AG09319 (cell line): ENCODE results near the gene C11orf24.
"Not testable (repeated sequence)": the region's sequence is repeated elsewhere in the genome, so short reads cannot be mapped to it uniquely, and the experiment has no call there.

Experiments
- DNase-seq: peaks from one replicate; pipeline ENCODE4 v3.0.0-alpha.2; 2010; ENCODE audit warnings: low read depth; ENCODE audit errors: extremely low read depth
- TF ChIP-seq, protein P1 (sequence below): IDR thresholded peaks from 2 replicates; pipeline ENCODE4 v1.5.1; 2011; ENCODE audit warnings: low read depth, mild to moderate bottlenecking, inconsistent platforms, low read length, moderate library complexity

C11orf24 gene

DNA sequence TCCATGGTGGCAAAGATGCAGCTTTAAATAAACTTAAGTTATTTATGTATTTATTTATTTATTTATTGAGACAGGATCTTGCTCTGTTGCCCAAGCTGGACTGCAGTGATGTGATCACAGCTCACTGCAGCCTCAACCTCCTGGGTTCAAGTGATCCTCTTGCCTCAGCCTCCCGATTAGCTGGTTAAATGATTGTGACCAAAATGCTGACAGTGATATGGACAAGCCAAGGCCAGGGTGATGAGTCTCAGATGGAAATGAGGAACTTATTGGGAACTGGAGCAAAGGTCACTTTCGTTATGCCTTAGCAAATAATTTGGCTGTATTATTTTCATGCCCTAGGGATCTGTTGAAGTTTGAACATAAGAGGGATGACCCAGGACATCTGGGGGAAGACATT, 31.3 kb upstream of the C11orf24 start:
- DNase-seq, result no peak

DNA sequence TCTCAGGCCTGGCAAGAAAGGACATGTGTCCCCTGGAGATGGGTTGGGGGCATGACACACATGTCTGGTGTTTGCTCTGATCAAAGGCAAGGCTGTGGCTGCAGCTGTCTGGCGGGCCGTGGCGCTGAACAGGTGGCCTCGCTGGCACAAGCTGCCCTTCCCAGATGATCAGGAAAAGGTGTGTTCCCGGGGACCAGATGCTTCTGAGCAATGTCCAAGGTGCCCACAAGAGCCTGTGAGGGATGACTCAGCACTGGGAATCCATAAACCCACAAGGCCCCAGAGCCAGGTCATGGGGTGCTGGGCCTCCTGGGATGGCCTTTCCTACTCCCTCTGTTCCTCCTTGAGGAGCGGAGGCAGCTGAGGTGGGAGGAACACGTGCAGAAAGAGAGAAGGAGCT, 30.9 kb upstream of the C11orf24 start:
- DNase-seq, result no peak
- TF ChIP-seq, protein P1, sequence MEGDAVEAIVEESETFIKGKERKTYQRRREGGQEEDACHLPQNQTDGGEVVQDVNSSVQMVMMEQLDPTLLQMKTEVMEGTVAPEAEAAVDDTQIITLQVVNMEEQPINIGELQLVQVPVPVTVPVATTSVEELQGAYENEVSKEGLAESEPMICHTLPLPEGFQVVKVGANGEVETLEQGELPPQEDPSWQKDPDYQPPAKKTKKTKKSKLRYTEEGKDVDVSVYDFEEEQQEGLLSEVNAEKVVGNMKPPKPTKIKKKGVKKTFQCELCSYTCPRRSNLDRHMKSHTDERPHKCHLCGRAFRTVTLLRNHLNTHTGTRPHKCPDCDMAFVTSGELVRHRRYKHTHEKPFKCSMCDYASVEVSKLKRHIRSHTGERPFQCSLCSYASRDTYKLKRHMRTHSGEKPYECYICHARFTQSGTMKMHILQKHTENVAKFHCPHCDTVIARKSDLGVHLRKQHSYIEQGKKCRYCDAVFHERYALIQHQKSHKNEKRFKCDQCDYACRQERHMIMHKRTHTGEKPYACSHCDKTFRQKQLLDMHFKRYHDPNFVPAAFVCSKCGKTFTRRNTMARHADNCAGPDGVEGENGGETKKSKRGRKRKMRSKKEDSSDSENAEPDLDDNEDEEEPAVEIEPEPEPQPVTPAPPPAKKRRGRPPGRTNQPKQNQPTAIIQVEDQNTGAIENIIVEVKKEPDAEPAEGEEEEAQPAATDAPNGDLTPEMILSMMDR, result no peak

More for the DNA sequence above, 31.3 kb upstream of the C11orf24 start:
- TF ChIP-seq, protein P1, result no peak

DNA sequence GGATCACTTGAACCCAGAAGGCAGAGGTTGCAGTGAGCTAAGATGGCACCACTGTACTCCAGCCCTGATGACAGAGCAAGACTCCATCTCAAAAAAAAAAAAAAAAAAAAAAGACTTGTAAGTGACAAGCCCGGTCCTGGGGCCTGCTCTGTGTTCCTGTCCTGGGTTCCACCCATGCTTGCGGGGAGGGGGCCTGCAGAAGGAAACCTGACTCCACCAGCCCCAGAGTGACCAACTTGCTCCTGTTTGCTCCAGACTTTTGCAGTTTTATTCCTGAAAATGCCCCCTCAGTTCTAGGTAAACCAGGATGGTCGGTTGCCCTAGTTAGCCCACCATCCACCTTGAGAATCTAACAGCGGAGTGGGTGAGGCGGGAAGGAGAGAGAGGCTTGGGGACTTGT, 30.5 kb upstream of the C11orf24 start:
- TF ChIP-seq, protein P1, result no peak
- DNase-seq, result no peak

DNA sequence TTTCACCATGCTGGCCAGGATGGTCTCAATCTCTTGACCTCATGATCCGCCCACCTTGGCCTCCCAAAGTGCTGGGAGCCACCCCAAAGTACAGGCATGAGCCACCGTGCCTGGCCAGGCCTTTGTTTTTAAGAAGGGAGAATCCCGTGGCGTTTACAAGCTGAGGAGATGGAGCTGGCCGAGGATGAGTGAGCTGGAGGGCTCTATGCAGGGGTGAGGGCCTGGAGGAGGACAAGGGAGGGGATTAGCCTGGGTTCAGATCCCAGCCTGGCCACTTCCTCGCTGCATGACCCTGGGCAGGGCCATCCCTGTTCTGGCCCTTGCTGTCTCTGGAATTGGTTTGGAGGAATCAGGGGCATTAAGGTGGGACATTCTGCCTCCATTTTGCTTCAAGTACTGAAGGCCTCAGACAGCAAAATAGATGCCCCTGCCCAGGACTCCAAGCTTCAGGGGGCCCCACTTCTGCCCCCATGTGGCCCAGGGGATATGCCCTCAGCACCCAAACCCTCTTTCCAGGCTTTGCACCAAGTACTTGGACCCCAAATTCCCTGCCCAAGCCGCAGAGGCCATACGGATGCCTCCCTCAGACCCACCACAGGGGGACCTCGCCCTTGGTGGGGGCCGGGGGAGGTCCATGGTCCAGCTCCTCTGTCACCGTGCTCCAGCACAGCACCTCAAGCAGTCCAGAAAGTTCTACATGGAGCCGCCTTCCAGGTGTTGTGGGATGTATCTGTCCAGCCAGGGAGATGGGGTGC, 28.5 kb upstream of the C11orf24 start:
- TF ChIP-seq, protein P1, result no peak
- DNase-seq, result no peak

DNA sequence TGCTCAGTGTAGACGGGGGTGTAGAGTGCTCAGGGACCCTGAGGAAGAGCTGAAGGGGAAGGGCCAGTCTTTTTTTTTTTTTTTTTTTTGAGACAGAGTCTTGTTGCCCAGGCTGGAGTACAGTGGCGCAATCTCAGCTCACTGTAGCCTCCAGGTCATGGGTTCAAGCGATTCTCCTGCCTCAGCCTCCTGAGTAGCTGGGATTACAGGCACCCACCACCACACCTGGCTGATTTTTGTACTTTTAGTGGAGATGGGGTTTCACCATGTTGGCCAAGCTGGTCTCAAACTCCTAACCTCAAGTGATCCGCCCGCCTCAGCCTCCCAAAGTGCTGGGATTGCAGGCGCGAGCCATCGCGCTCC, 27.7 kb upstream of the C11orf24 start:
- not testable (repeated sequence) for DNase-seq

DNA sequence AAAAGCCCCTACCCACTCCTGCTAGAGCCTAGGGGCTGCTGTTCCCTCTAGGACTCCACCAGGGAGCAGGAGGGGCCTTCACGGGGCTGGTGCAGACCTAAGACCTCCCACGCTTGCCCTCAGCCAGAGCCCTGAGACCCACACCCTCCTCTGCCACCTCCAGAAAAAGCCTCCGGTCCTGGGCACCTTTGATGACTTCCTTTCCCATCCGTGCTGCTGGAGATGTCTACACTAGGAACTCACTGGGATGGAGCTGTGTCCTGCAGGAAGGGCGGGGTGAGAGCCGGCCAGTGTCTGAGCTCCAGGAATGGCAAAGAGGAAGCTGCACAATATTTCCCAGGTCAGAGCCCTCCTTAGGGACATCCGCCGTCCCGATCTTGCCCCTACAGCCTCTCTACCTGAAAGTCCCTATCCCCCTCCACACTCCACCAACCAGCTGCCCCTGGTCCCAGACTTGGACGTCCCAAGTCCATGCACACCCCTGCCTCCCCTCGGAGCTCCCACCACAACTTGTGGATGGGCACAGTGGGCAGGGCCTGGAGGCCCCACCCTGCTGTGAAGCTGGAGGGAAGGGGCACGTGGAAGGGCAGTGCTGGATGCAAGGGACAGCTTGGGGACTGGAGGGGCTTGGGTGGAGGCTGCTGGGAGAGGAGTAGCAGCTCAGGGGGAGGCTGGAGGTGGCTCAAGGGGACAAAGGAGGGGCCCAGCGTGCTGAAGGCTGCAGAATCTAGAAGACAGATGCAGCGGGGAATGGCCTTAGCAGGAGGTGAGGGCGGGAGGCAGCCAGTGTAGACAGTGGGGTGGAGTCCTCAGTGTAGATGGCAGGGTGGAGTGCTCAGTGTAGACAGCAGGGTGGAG, 27.1 kb upstream of the C11orf24 start:
- TF ChIP-seq, protein P1, result no peak
- DNase-seq, result no peak

DNA sequence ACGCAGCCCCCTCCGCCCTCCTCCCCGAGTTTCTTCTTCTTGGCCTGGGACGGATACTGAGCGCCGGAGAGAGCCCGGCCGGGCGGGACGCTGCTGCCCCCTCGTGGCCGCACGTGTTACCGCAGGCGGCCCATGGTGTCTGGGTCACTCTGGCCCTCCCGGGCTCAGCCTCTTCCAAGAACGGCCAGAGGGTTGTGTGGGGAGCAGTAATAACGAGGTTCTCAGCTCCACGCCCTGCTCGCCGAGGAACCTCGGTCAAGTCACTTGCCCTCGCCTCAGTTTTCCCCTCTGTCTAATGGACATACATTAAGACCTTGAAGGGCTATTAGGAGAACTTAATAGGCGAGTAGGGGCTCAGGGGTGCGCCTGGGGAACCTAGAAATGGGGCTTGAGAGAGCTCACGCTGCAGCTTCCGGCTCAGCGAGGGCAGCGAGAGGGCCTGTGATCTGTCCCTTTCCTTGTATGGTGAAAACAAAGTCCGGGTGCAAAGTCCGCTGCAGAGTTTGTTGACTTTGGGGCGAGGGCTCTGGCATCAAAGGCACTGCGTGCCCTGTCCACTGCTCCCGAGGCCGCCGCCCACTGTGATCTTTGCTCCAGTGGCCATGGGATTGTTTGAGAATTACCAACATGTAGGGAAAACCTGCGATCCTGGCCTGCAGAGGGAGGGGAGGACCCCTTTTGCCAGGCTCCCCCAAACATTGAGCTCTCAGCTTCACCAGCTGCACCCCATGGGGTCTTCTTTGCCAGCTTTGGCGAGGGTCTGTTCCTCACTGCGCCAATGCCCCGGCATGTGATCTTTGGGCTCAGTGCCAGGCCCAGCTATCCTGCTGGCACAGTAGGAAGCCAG, 26.3 kb upstream of the C11orf24 start:
- TF ChIP-seq, protein P1, result peak; percentile 91
- peak; percentile 10 for DNase-seq
